GM23338 (cell line): ENCODE results near the gene HNRNPK. TPM values are rescaled to one million over a fixed set of nuclear protein-coding genes. Genes with fewer than 3 reads are reported as not detected.

Experiments
- ATAC-seq: fragments of 200-7000 bp; cut with Tn5 transposase; 3 replicates; pipeline ENCODE4 v1.9.1; 2020
- DNase-seq: peaks from one replicate; pipeline ENCODE4 v3.0.0-alpha.2; 2015; ENCODE audit warnings: low spot score
- H2AFZ ChIP-seq: fragments of 200-600 bp; sonication (generic); 2 replicates; pipeline ENCODE4 v1.8.0; 2016; ENCODE audit warnings: antibody characterized with exemption, mild to moderate bottlenecking, moderate library complexity
- H3F3A ChIP-seq: fragments of 200-600 bp; sonication (generic); replicated peaks from 2 replicates; pipeline ENCODE4 v1.8.0; 2017; ENCODE audit warnings: antibody characterized with exemption, mixed run types, low read depth
- H3K27ac ChIP-seq: fragments of 200-600 bp; sonication (generic); 2 replicates; pipeline ENCODE4 v1.6.1; 2016; ENCODE audit warnings: low read depth
- H3K27me3 ChIP-seq: fragments of 200-600 bp; sonication (generic); 2 replicates; pipeline ENCODE4 v1.8.0; 2016; ENCODE audit warnings: mild to moderate bottlenecking, mixed run types, moderate library complexity; ENCODE audit not compliant: insufficient read depth
- H3K36me3 ChIP-seq: fragments of 200-600 bp; sonication (generic); 2 replicates; pipeline ENCODE4 v1.8.0; 2016; ENCODE audit warnings: mild to moderate bottlenecking; ENCODE audit not compliant: insufficient read depth
- H3K4me1 ChIP-seq: fragments of 200-600 bp; sonication (generic); 2 replicates; pipeline ENCODE4 v1.8.0; 2016; ENCODE audit warnings: mild to moderate bottlenecking, moderate library complexity; ENCODE audit not compliant: insufficient read depth
- H3K4me2 ChIP-seq: fragments of 200-600 bp; sonication (generic); 2 replicates; pipeline ENCODE4 v1.7.1; 2017; ENCODE audit warnings: mixed run types
- H3K4me3 ChIP-seq: fragments of 200-600 bp; sonication (generic); 2 replicates; pipeline ENCODE4 v1.6.1; 2016; ENCODE audit warnings: mixed run types
- H3K79me2 ChIP-seq: fragments of 200-600 bp; sonication (generic); replicated peaks from 2 replicates; pipeline ENCODE4 v1.8.0; 2017; ENCODE audit warnings: mild to moderate bottlenecking; ENCODE audit not compliant: insufficient read depth
- H3K9me2 ChIP-seq: fragments of 200-600 bp; sonication (generic); 2 replicates; pipeline ENCODE4 v1.8.0; 2017; ENCODE audit not compliant: insufficient read depth
- H4K20me1 ChIP-seq: fragments of 200-600 bp; sonication (generic); replicated peaks from 2 replicates; pipeline ENCODE4 v1.8.0; 2017; ENCODE audit warnings: mild to moderate bottlenecking; ENCODE audit not compliant: insufficient read depth
- H3K27ac Mint-ChIP-seq: 2 replicates; pipeline ENCODE4 v1.8.0; 2020; ENCODE audit warnings: inconsistent platforms, mild to moderate bottlenecking, moderate library complexity, mixed read lengths
- H3K27me3 Mint-ChIP-seq: 3 replicates; pipeline ENCODE4 v1.8.0; 2022; ENCODE audit warnings: low read depth, mild to moderate bottlenecking, moderate library complexity, mixed read lengths, inconsistent platforms; ENCODE audit not compliant: insufficient read depth, poor library complexity
- H3K36me3 Mint-ChIP-seq: 3 replicates; pipeline ENCODE4 v1.8.0; 2021; ENCODE audit warnings: low read depth, mild to moderate bottlenecking, inconsistent platforms, moderate library complexity, mixed read lengths
- H3K4me1 Mint-ChIP-seq: 3 replicates; pipeline ENCODE4 v1.8.0; 2020; ENCODE audit warnings: mild to moderate bottlenecking, inconsistent platforms, mixed read lengths
- H3K4me3 Mint-ChIP-seq: 3 replicates; pipeline ENCODE4 v1.8.0; 2021; ENCODE audit warnings: moderate library complexity, mild to moderate bottlenecking, inconsistent platforms, mixed read lengths
- H3K9me3 Mint-ChIP-seq: 3 replicates; pipeline ENCODE4 v1.8.0; 2020; ENCODE audit warnings: moderate library complexity, mild to moderate bottlenecking, inconsistent platforms, mixed read lengths
- CTCF ChIP-seq, 2 experiments: fragments of 200-600 bp in 1 of 2; sonication (generic) in 1 of 2; conservative IDR thresholded peaks; 2 replicates each; pipeline versions ENCODE4 v1.5.1 to v1.6.1; 2016 to 2017; ENCODE audit warnings: antibody characterized with exemption in 2 of 2, low read depth in 2 of 2, mild to moderate bottlenecking in 2 of 2, moderate library complexity in 1 of 2
- ETS1 ChIP-seq: IDR thresholded peaks from 2 replicates; pipeline ENCODE4 v1.6.1; 2016; ENCODE audit warnings: antibody characterized with exemption
- JUNB ChIP-seq: IDR thresholded peaks from one replicate; pipeline ENCODE4 v1.6.1; 2016; ENCODE audit warnings: antibody characterized with exemption; ENCODE audit not compliant: unreplicated experiment
- NANOG ChIP-seq: IDR thresholded peaks from 2 replicates; pipeline ENCODE4 v1.6.1; 2016; ENCODE audit warnings: antibody characterized with exemption, borderline replicate concordance
- ZNF114 ChIP-seq: fragments of 250-450 bp; sonication (Bioruptor Pico); IDR thresholded peaks from 2 replicates; pipeline ENCODE4 v1.5.0; 2020; ENCODE audit warnings: mild to moderate bottlenecking, moderate library complexity
- polyA plus RNA-seq: library from polyadenylated mRNA; unstranded; fragments of >200 nt; fragmentation: Nextera tagmentation; extraction: Ambion mirVana; gene quantifications from 2 replicates; pipeline ENCODE4 v1.2.1, GENCODE V29; 2016
- total RNA-seq: library from RNA; depleted of rRNA; stranded (reverse); fragments of >200 nt; shearing (Covaris generic); gene quantifications from 2 replicates; pipeline ENCODE4 v1.2.3, GENCODE V29; 2014

Gene HNRNPK
- total and polyA plus RNA-seq, 2 experiments from 2014 or later: 417 to 1,083 TPM

- peaks cover 20% of the 10 kb centered on the region for H3K36me3 Mint-ChIP-seq
- H3K27ac ChIP-seq: no peak overlapping the region
- no peaks in the 10 kb centered on the region for H3K36me3 ChIP-seq
- H3K4me3 Mint-ChIP-seq: no peak overlapping the region
- no peaks in the 10 kb centered on the region for H3K27me3 ChIP-seq
- H3K27me3 Mint-ChIP-seq: peaks cover 4% of the 10 kb centered on the region
- H2AFZ ChIP-seq: no peak overlapping the region
- no peaks in the 10 kb centered on the region for H3F3A ChIP-seq
- H3K9me3 Mint-ChIP-seq: no peaks in the 10 kb centered on the region
- ATAC-seq (no peak), DNase-seq (no peak)
- H3K27ac Mint-ChIP-seq: no peak overlapping the region
- no peaks in the 10 kb centered on the region for H3K9me2 ChIP-seq
- peaks cover 97% of the 10 kb centered on the region for H3K79me2 ChIP-seq
- peaks cover 5% of the 10 kb centered on the region for H3K4me1 Mint-ChIP-seq
- H3K4me3 ChIP-seq: no peak overlapping the region
- peaks cover 44% of the 10 kb centered on the region for H4K20me1 ChIP-seq
- TF ChIP-seq CTCF (conservative IDR thresholded peaks at IDR 0.05; ENCODE audit: low read depth in 2 of 2) (no peak), JUNB (no peak)
- peaks cover under 1% of the 10 kb centered on the region; the same call in 1 of the 2 replicates for H3K4me1 ChIP-seq
- H3K4me2 ChIP-seq: no peak overlapping the region
Measured at GRCh38 chr9:83988411-83988810, 8.4 kb upstream of the HNRNPK start.

- H3K27ac ChIP-seq: no peak overlapping the region
- no peak overlapping the region for H3K4me3 Mint-ChIP-seq
Measured at GRCh38 chr9:83987402-83987791, 7.4 kb upstream of the HNRNPK start.

GRCh38 chr9:83986765-83987401, 6.9 kb upstream of the HNRNPK start:
- Histone ChIP-seq H3K36me3 (no peaks in the 10 kb centered on the region), H3K4me1 (peaks cover 12% of the 10 kb centered on the region), H3F3A (no peaks in the 10 kb centered on the region), H3K4me2 (no peak overlapping the region), H3K9me2 (no peaks in the 10 kb centered on the region), H3K27me3 (no peaks in the 10 kb centered on the region), H4K20me1 (peaks cover 47% of the 10 kb centered on the region), H2AFZ (no peak overlapping the region), H3K27ac (no peak overlapping the region), H3K4me3 (no peak overlapping the region), H3K79me2 (peaks cover 98% of the 10 kb centered on the region)
- ATAC-seq: peak; percentile 38; the same call in 1 of the 3 replicates
- Mint-ChIP-seq H3K4me1 (peaks cover 19% of the 10 kb centered on the region), H3K9me3 (no peaks in the 10 kb centered on the region), H3K27ac (no peak overlapping the region), H3K36me3 (peaks cover 23% of the 10 kb centered on the region), H3K27me3 (peaks cover 4% of the 10 kb centered on the region), H3K4me3 (no peak overlapping the region)
- no peak for DNase-seq
- no peak for TF ChIP-seq ZNF114 (CRISPR knock-in tag)
- TF ChIP-seq NANOG: no peak

More at GRCh38 chr9:83987402-83987791, 7.4 kb upstream of the HNRNPK start:
- no peak for ATAC-seq
- Histone ChIP-seq H3K4me3 (no peak overlapping the region), H2AFZ (no peak overlapping the region), H3K36me3 (no peaks in the 10 kb centered on the region), H3K4me2 (no peak overlapping the region), H3K27me3 (no peaks in the 10 kb centered on the region), H3K9me2 (no peaks in the 10 kb centered on the region), H3K79me2 (peaks cover 98% of the 10 kb centered on the region), H3F3A (no peaks in the 10 kb centered on the region), H4K20me1 (peaks cover 44% of the 10 kb centered on the region), H3K4me1 (peaks cover 9% of the 10 kb centered on the region)
- Mint-ChIP-seq H3K27me3 (peaks cover 4% of the 10 kb centered on the region), H3K9me3 (no peaks in the 10 kb centered on the region), H3K36me3 (peaks cover 23% of the 10 kb centered on the region), H3K4me1 (peaks cover 15% of the 10 kb centered on the region), H3K27ac (no peak overlapping the region)
- TF ChIP-seq ETS1 (no peak), ZNF114 (CRISPR knock-in tag) (no peak)
- DNase-seq: no peak
